Loucy (cell line): Measurements from ENCODE around the gene KRT38.

Experiments used
- H2AFZ ChIP-seq: fragments of 200-600 bp; sonication (generic); 2 replicates; pipeline ENCODE4 v1.6.0; 2016; ENCODE audit warnings: antibody characterized with exemption, mild to moderate bottlenecking, low read length, moderate library complexity
- H3F3A ChIP-seq: fragments of 200-600 bp; 2 replicates; pipeline ENCODE4 v1.6.0; 2016; ENCODE audit warnings: antibody characterized with exemption, low read depth, mild to moderate bottlenecking
- H3K27me3 ChIP-seq: fragments of 200-600 bp; sonication (generic); 2 replicates; pipeline ENCODE4 v1.6.1; 2014; ENCODE audit warnings: low read length, mild to moderate bottlenecking; ENCODE audit not compliant: insufficient read depth, poor library complexity, severe bottlenecking
- H3K36me3 ChIP-seq: fragments of 200-600 bp; sonication (generic); 2 replicates; pipeline ENCODE4 v1.6.1; 2016; ENCODE audit warnings: low read length; ENCODE audit not compliant: insufficient read depth
- H3K4me1 ChIP-seq: fragments of 200-600 bp; sonication (generic); 2 replicates; pipeline ENCODE4 v1.5.1; 2014; ENCODE audit warnings: low read length, mild to moderate bottlenecking; ENCODE audit not compliant: insufficient read depth, poor library complexity, severe bottlenecking
- H3K4me2 ChIP-seq: fragments of 200-600 bp; sonication (generic); 2 replicates; pipeline ENCODE4 v1.6.0; 2014; ENCODE audit warnings: antibody characterized with exemption, low read length, low read depth, mild to moderate bottlenecking; ENCODE audit not compliant: poor library complexity, severe bottlenecking
- H3K4me3 ChIP-seq: fragments of 200-600 bp; sonication (generic); 2 replicates; pipeline ENCODE4 v1.5.1; 2014; ENCODE audit warnings: low read length, mild to moderate bottlenecking, mixed read lengths; ENCODE audit not compliant: poor library complexity, severe bottlenecking
- H3K79me2 ChIP-seq: fragments of 200-600 bp; sonication (generic); 2 replicates; pipeline ENCODE4 v1.6.1; 2014; ENCODE audit warnings: low read length; ENCODE audit not compliant: insufficient read depth
- H3K9ac ChIP-seq: fragments of 200-600 bp; sonication (generic); 2 replicates; pipeline ENCODE4 v1.6.0; 2014; ENCODE audit warnings: mild to moderate bottlenecking, low read depth, low read length, moderate library complexity; ENCODE audit not compliant: poor library complexity, severe bottlenecking
- H3K9me2 ChIP-seq: fragments of 200-600 bp; sonication (generic); replicated peaks from 2 replicates; pipeline ENCODE4 v1.6.1; 2016; ENCODE audit warnings: low read depth, low read length, mixed read lengths
- H3K9me3 ChIP-seq: fragments of 200-600 bp; sonication (generic); 2 replicates; pipeline ENCODE4 v1.6.1; 2014; ENCODE audit warnings: mild to moderate bottlenecking, antibody characterized with exemption, low read length, low read depth; ENCODE audit not compliant: insufficient read depth
- H4K20me1 ChIP-seq: fragments of 200-600 bp; sonication (generic); 2 replicates; pipeline ENCODE4 v1.6.0; 2014; ENCODE audit warnings: antibody characterized with exemption, low read length, mild to moderate bottlenecking; ENCODE audit not compliant: insufficient read depth, poor library complexity, severe bottlenecking
- EZH2phosphoT487 ChIP-seq: fragments of 200-600 bp; IDR thresholded peaks from 2 replicates; pipeline ENCODE4 v1.6.1; 2018; ENCODE audit warnings: antibody characterized with exemption, mild to moderate bottlenecking, moderate library complexity, borderline replicate concordance
- TF ChIP-seq, protein P1 (sequence below): fragments of 200-600 bp; sonication (generic); conservative IDR thresholded peaks from 2 replicates; pipeline ENCODE4 v1.5.1; 2014; ENCODE audit warnings: mild to moderate bottlenecking, antibody characterized with exemption, low read length

The KRT38 gene

GRCh38 chr17:41421617-41422016, 19.2 kb downstream of the KRT38 start:
- Histone ChIP-seq H3K4me1 (no peaks in the 10 kb centered on the region), H3K9me2 (no peaks in the 10 kb centered on the region), H3K4me3 (no peak overlapping the region), H3K79me2 (no peaks in the 10 kb centered on the region), H3F3A (no peaks in the 10 kb centered on the region), H2AFZ (no peak overlapping the region), H4K20me1 (no peaks in the 10 kb centered on the region), H3K9me3 (no peaks in the 10 kb centered on the region), H3K9ac (no peak overlapping the region), H3K27me3 (peaks cover 9% of the 10 kb centered on the region), H3K4me2 (no peak overlapping the region), H3K36me3 (no peaks in the 10 kb centered on the region)
- TF ChIP-seq, protein P1, sequence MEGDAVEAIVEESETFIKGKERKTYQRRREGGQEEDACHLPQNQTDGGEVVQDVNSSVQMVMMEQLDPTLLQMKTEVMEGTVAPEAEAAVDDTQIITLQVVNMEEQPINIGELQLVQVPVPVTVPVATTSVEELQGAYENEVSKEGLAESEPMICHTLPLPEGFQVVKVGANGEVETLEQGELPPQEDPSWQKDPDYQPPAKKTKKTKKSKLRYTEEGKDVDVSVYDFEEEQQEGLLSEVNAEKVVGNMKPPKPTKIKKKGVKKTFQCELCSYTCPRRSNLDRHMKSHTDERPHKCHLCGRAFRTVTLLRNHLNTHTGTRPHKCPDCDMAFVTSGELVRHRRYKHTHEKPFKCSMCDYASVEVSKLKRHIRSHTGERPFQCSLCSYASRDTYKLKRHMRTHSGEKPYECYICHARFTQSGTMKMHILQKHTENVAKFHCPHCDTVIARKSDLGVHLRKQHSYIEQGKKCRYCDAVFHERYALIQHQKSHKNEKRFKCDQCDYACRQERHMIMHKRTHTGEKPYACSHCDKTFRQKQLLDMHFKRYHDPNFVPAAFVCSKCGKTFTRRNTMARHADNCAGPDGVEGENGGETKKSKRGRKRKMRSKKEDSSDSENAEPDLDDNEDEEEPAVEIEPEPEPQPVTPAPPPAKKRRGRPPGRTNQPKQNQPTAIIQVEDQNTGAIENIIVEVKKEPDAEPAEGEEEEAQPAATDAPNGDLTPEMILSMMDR: no peak
- no peak for TF ChIP-seq EZH2phosphoT487

DNA sequence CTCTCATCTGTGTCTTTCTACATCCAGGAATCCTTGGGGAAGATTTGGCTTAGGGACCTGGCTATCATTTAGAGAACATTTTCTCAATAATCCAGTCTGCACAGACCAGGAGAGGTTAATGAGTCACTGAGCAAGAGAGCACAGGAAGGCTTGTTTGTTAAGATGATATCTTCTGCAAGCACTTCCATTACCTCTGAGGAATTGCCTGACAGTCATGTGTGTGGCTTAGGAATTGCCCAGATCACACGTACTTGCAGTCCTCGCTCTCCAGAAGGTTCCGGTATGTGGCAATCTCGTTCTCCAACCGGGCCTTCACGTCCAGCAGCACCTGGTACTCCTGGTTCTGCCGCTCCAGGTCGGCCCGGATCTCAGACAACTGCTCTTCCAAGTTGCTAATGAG, 19.7 kb downstream of the KRT38 start:
- Histone ChIP-seq H3K79me2 (no peaks in the 10 kb centered on the region), H3K9ac (no peak overlapping the region), H3K9me3 (no peaks in the 10 kb centered on the region), H3K4me1 (no peaks in the 10 kb centered on the region), H3K27me3 (peaks cover 9% of the 10 kb centered on the region), H3F3A (no peaks in the 10 kb centered on the region), H3K9me2 (no peaks in the 10 kb centered on the region), H2AFZ (no peak overlapping the region), H3K36me3 (no peaks in the 10 kb centered on the region), H4K20me1 (no peaks in the 10 kb centered on the region), H3K4me2 (no peak overlapping the region), H3K4me3 (no peak overlapping the region)
- TF ChIP-seq, protein P1: no peak
- TF ChIP-seq EZH2phosphoT487: no peak

DNA sequence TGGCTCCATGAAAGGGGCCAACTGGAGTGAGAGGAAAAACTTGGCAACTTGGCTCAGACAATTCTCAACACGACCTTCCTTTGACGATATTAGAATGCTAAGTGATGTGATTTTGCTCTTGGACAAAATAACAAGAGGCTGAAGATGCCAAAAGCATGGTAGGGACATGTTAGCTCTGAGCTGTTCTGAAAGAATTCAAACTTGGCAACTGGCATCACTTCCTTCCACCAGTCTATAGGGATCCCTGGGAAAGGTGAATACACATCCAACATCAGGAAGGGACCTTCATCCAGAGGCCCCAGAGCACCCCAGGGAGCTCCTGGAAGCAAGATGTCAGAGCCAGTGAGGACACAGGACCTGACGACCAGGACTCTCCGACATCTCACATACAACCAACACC, 20.6 kb downstream of the KRT38 start:
- no peaks in the 10 kb centered on the region for H3K79me2 ChIP-seq
- H3K36me3 ChIP-seq: no peaks in the 10 kb centered on the region
- H3K4me2 ChIP-seq: no peak overlapping the region
- no peaks in the 10 kb centered on the region for H3K9me2 ChIP-seq
- TF ChIP-seq, protein P1: no peak
- no peak for TF ChIP-seq EZH2phosphoT487
- H3K4me3 ChIP-seq: no peak overlapping the region
- H3F3A ChIP-seq: no peaks in the 10 kb centered on the region
- no peaks in the 10 kb centered on the region for H3K9me3 ChIP-seq
- no peak overlapping the region for H2AFZ ChIP-seq
- peaks cover 9% of the 10 kb centered on the region for H3K27me3 ChIP-seq
- no peaks in the 10 kb centered on the region for H3K4me1 ChIP-seq
- no peak overlapping the region for H3K9ac ChIP-seq
- no peaks in the 10 kb centered on the region for H4K20me1 ChIP-seq
